Neutrophil (primary cell): ENCODE results near the gene NOS2.

Experiments
- H3K27ac ChIP-seq: fragments of 200-600 bp; sonication (generic); 2 replicates; pipeline ENCODE4 v1.5.1; 2016; ENCODE audit warnings: mild to moderate bottlenecking, moderate library complexity
- H3K27me3 ChIP-seq: fragments of 200-600 bp; sonication (generic); 2 replicates; pipeline ENCODE4 v1.6.0; 2016; ENCODE audit warnings: mild to moderate bottlenecking
- H3K36me3 ChIP-seq: fragments of 200-600 bp; sonication (generic); 2 replicates; pipeline ENCODE4 v1.5.1; 2017
- H3K4me1 ChIP-seq, 2 experiments: fragments of 200-600 bp in 1 of 2; sonication (generic) in 1 of 2; 1 replicate in 1 of 2; 2 replicates in 1 of 2; pipeline versions ENCODE4 v1.5.1 to v1.6.1; 2013 to 2016; ENCODE audit warnings: low read depth in 1 of 2, low read length in 1 of 2, mild to moderate bottlenecking in 1 of 2, moderate library complexity in 1 of 2; ENCODE audit not compliant: control insufficient read depth in 1 of 2, insufficient read depth in 1 of 2
- H3K4me3 ChIP-seq, 2 experiments: fragments of 200-600 bp in 1 of 2; sonication (generic) in 1 of 2; 1 replicate in 1 of 2; 2 replicates in 1 of 2; pipeline ENCODE4 v1.5.1; 2013 to 2016; ENCODE audit warnings: low read depth in 1 of 2, low read length in 1 of 2, mild to moderate bottlenecking in 1 of 2, moderate library complexity in 1 of 2
- H3K9me3 ChIP-seq: fragments of 200-600 bp; sonication (generic); 2 replicates; pipeline ENCODE4 v1.5.1; 2016
- TF ChIP-seq, protein P1 (sequence below): fragments of 200-600 bp; sonication (generic); IDR thresholded peaks from 2 replicates; pipeline ENCODE4 v1.5.1; 2016; ENCODE audit warnings: antibody characterized with exemption

Gene NOS2

DNA sequence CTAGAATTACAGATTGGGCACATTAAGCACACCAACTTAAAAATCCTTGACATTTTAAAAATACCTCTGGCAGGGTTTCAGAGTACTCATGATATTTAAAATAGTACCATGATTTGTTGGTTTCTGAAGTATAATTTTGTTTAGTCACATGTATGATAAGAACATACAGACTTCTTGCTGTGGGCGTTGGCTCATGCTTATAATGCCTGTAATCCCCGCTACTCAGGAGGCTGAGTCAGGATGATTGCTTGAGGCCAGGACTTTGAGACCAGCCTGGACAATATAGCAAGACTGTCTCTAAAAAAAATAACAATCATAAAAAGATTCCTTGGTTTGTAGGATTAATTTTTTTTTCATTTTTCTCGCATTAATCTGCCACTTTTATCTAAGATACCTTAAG, 78.5 kb downstream of the NOS2 start:
- peaks cover 3% of the 10 kb centered on the region for H3K27me3 ChIP-seq
- H3K27ac ChIP-seq, result no peak overlapping the region
- no peak overlapping the region for H3K4me3 ChIP-seq
- H3K9me3 ChIP-seq, result no peaks in the 10 kb centered on the region
- TF ChIP-seq, protein P1, sequence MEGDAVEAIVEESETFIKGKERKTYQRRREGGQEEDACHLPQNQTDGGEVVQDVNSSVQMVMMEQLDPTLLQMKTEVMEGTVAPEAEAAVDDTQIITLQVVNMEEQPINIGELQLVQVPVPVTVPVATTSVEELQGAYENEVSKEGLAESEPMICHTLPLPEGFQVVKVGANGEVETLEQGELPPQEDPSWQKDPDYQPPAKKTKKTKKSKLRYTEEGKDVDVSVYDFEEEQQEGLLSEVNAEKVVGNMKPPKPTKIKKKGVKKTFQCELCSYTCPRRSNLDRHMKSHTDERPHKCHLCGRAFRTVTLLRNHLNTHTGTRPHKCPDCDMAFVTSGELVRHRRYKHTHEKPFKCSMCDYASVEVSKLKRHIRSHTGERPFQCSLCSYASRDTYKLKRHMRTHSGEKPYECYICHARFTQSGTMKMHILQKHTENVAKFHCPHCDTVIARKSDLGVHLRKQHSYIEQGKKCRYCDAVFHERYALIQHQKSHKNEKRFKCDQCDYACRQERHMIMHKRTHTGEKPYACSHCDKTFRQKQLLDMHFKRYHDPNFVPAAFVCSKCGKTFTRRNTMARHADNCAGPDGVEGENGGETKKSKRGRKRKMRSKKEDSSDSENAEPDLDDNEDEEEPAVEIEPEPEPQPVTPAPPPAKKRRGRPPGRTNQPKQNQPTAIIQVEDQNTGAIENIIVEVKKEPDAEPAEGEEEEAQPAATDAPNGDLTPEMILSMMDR, result no peak
- H3K36me3 ChIP-seq, result no peaks in the 10 kb centered on the region
- H3K4me1 ChIP-seq, result no peaks in the 10 kb centered on the region
